GM18498 (cell line): ENCODE results near the gene ACSL5.
"Not testable (repeated sequence)": the region's sequence is repeated elsewhere in the genome, so short reads cannot be mapped to it uniquely, and the experiment has no call there.

Source experiments
- ATAC-seq: cut with Tn5 transposase; IDR thresholded peaks from one replicate; pipeline ENCODE4 v1.9.1; 2021; ENCODE audit warnings: mild to moderate bottlenecking, moderate library complexity; ENCODE audit not compliant: unreplicated experiment

The ACSL5 gene

DNA sequence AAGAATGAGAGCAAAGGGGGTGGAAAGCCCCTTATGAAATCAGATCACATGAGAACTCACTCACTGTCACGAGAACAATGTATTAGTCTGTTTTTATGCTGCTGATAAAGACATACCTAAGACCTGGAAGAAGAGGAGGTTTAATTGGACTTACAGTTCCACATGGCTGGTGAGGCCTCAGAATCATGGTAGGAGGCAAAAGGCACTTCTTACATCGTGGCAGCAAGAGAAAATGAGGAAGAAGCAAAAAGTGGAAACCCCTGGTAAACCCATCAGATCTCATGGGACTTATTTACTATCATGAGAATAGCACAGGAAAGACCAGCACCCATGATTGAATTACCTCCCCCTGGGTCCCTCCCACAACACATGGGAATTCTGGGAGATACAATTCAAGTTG lies 32.9 kb downstream of the ACSL5 start:
- not testable (repeated sequence) for ATAC-seq

DNA sequence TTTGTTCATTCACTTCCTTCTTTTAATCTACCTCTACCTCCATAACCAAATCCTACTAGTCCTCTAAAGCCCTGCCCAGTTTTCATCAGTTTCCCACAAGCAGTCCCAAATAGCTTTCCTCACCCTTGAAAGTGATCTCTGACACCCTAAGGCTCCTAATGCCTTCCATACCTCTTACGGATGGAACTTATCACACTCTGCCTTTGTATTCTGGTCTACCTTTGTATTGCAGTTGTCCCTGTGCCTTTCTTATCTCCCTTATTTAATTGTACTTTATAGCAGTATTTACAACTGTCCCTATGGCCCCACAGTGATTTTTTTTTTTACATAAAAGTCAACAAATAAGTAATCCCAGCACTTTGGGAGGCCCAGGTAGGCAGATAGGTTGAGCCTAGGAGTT lies 33.8 kb downstream of the ACSL5 start:
- no peak for ATAC-seq

- no peak for ATAC-seq
Measured at GRCh38 chr10:112409299-112409698, 35.4 kb downstream of the ACSL5 start.

GRCh38 chr10:112409755-112410154 lies 35.8 kb downstream of the ACSL5 start:
- ATAC-seq, result no peak

DNA sequence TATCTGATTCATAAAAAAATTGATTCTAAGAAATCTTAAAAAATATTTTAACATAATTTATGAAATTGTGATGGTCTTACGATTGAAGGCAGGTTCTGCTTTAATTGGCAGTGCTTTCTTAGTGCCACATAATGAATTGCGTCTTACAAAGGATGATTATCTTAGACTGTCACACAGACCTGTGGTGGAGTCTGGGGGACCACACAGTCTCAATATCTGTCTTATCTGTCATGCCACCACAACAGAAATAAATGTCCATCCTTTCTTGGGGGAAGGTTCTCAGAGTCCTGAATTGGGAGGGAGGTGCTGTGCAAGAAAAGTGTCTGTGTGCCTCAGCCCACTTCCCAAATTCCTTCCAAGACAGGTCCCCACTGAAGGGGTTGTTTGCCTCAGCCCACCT lies 38.8 kb downstream of the ACSL5 start:
- no peak for ATAC-seq

GRCh38 chr10:112421731-112422130 lies 47.8 kb downstream of the ACSL5 start:
- no peak for ATAC-seq

GRCh38 chr10:112424651-112425050 lies 50.7 kb downstream of the ACSL5 start:
- no peak for ATAC-seq

DNA sequence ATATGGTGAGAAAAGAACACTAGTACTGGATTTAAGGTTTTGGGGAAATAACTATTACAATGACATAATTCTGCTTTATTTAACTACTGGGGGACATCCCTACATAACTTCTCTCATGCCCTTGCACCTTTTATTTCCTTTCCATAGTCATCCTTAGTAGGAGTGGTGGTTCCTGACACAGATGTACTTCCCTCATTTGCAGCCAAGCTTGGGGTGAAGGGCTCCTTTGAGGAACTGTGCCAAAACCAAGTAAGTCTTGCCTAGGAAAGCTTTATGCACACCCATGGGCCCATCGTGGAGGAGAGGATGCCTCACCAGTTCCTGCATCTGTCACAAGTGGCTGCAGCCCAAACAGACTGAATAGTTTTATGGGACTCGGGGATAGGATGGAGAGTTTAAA lies 52.2 kb downstream of the ACSL5 start:
- no peak for ATAC-seq

DNA sequence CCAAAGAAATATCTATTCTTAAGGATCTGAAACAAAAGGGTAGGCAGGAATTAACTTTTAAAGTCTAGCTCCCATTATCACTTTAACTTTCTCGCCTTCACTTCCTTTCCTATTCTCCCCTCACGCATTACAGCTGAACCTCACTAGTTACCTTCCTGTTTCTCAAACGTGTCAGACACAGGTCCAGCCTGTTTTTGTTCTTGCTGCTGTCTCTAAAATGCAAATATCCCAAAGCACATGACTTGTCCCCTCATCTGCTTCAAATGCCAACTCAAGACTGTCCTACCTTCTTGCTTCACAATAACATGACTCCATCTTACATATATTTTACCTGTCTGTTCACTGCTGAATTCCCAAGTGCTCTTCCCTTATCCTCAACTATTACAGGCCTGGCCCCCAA lies 55.2 kb downstream of the ACSL5 start:
- ATAC-seq, result peak; percentile 72

- ATAC-seq, result no peak
Measured at GRCh38 chr10:112429654-112430230, 55.8 kb downstream of the ACSL5 start.

DNA sequence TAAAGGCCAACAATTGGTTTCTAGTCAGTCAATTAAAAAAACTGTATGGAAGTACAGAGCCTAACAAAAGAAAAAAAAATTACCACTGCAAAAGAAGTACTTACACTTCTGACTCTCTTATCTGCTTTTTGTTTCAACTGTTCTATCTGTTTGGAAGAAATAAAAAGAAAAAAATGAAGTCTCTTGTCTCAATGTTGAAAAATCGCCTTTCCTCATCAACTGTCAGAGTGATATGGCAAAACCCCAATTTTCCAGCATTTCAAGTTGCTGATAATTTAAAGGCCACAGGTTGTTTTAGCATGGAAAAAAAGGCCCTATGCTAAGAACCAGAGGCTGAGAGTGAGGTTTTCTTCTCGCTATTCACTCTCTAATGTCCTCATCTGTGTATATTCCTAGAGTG lies 59.2 kb downstream of the ACSL5 start:
- no peak for ATAC-seq

DNA sequence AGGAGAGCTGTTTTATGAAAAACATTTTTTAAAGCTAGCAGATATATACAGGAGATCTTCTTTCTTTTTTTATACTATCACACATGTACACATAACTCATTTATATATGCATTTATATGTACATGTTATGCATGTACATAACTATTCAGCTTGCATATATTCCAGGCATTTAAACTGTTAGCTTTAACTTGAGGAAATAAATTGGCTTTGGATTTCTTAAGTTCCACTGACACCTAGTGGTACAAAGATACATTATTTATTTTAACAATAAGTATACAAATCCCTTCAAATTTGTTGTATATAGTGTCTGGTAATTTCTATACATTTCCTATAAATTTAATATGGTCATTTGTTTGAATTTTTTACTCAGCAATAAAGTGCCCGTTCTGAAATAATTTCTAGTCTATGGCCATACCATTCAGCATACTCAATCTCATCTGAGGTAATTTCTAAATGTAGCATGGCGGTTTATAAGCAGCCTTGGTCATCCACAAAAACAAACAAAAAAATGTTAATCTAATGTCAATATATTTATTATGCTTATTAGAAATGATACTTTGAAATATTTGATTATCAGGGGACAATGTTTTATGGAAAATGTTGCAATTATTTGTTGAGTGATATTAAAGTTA lies 61.2 kb downstream of the ACSL5 start:
- no peak for ATAC-seq

DNA sequence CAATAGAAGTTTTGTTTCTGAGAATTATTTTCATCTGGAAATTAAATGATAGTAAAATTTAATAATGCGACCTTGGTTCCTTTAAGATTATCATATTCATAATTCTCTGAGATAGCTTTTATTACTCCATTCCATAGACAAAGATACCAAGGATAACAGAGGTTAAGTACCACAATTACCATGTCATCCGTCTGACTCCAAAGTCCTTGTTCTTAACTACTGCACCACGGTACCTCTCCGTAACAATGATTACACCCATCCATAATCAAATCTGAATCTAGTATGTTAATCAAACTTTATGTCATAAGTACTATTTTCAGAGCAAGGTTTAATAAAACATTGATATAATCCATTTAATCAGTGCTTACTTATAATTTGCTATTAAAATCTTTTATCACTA lies 64.4 kb downstream of the ACSL5 start:
- ATAC-seq, result no peak

GRCh38 chr10:112441520-112441919 lies 67.6 kb downstream of the ACSL5 start:
- no peak for ATAC-seq

DNA sequence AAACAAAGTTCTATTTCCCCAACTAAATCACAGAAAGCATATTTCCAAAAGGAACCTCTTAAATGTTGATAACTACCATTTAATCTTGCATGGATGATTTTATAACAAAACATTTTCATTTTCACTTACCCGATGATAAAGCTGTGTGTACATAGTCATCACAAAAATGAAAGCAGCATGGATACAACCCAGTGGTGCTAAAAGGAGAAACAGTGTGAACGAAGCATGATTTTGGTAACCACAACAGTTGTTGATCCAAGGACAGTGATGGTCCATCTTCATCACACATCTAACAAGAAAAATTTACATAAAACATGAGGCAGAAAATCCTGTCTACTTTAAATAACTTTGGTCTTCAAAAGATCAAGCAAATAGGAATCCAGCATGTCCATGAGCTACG lies 68.1 kb downstream of the ACSL5 start:
- no peak for ATAC-seq

- no peak for ATAC-seq
Measured at GRCh38 chr10:112446055-112446854, 72.3 kb downstream of the ACSL5 start.

DNA sequence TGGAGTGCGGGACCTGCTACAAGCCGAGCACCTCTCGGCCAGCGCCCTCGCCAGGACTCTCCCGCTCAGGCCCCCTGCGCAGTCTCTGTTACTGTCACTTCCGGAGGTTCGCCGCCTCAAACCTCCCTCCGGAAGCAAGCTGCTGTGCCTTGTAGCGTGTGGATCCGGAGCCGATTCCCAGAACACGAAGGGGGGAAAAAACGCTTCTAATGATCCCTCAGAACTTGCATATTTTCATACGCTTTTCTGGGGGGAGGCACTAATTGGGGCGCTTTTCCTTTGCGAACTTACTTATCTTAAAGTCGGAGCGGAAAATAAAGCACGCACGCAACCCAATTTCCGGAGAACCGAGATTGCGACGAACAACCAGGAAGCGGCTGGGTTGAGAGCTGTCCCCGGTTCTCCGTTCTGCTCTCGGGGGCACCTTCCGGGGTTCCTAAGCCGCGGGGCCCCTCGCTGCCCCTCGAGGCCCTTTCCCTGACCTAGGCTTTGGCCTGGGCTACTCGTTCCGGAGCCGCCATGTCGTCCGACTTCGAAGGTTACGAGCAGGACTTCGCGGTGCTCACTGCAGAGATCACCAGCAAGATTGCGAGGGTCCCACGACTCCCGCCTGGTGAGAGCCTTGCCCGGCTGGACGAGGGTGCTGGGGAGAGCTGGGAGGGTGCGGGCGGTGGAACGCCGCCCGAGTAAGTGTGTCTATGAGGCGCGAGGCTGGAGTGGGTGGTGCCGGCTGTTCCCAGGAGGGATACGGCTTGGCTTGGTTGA lies 73.1 kb downstream of the ACSL5 start, which contains the start of the genes VTI1A and ZDHHC6:
VTI1A (plus strand) TSS at position 361 of the 765 bp plus-strand sequence; CDS start at position 520, 159 bp downstream.
ZDHHC6 (minus strand) TSS at position 60 of the 765 bp plus-strand sequence. CDS start 1,478 bp downstream, outside the sequence.
- peak; percentile 96 for ATAC-seq

GRCh38 chr10:112447620-112447928 lies 73.7 kb downstream of the ACSL5 start:
- ATAC-seq, result no peak

GRCh38 chr10:112448888-112449287 lies 75.0 kb downstream of the ACSL5 start:
- ATAC-seq, result no peak

GRCh38 chr10:112454910-112455779 lies 81.2 kb downstream of the ACSL5 start:
- ATAC-seq, result no peak
